Nephron (organoid): ENCODE results near the gene HEBP2.

Experiments
- H3K27ac Mint-ChIP-seq, 3 experiments: 2 replicates each; pipeline ENCODE4 v1.8.0; 2020; ENCODE audit warnings: mixed read lengths in 3 of 3, mild to moderate bottlenecking in 2 of 3, moderate library complexity in 1 of 3
- H3K27me3 Mint-ChIP-seq: 2 replicates; pipeline ENCODE4 v1.8.0; 2021; ENCODE audit warnings: low read depth, mild to moderate bottlenecking, moderate library complexity, mixed read lengths
- H3K36me3 Mint-ChIP-seq: 2 replicates; pipeline ENCODE4 v1.8.0; 2020; ENCODE audit warnings: low read depth, mixed read lengths
- H3K4me1 Mint-ChIP-seq: 2 replicates; pipeline ENCODE4 v1.8.0; 2020; ENCODE audit warnings: mixed read lengths
- H3K4me3 Mint-ChIP-seq, 3 experiments: 2 replicates each; pipeline ENCODE4 v1.8.0; 2020; ENCODE audit warnings: mild to moderate bottlenecking in 3 of 3, mixed read lengths in 3 of 3, moderate library complexity in 2 of 3
- H3K9me3 Mint-ChIP-seq: 2 replicates; pipeline ENCODE4 v1.8.0; 2020; ENCODE audit warnings: mixed read lengths
- TF ChIP-seq, protein P1 (sequence below), 3 experiments: fragments of 200-600 bp; sonication (generic); IDR thresholded peaks; one replicate each; pipeline ENCODE4 v1.5.0; 2021; ENCODE audit warnings: antibody characterized with exemption in 3 of 3; ENCODE audit not compliant: unreplicated experiment in 3 of 3

The HEBP2 gene

DNA sequence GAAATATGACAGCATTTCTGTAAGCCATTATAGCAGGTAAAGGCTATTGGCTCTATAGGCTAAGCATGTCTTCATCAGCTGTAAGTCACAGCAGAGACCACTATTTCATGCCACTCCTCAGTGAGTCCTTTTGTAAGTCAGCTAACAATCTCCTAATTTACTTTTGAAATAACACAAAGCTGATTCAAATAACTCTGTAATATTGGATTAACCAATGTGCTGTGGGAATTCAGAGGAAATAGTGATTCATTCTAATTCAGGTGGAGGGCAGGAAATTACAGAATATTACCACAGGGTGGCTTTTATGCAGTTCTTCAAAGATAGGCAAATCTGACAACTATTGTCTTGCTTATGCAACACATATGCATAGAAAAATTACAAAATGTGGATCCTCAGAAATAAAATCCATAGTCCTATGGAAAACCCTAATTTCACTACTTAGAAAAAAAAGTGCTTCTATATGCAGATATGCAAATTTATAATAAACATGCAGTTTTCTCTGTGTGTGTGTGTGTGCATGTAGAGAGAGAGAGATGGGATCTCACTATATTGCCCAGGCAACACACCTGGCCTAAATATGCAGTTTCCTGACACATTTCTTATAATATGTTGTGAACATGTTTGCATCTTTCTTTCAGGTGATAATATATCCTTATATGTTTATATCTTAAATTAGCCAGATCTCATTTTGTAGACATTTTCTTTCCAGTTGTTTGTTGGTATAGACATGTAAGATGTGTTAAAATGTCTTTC, 31.1 kb upstream of the HEBP2 start:
- Mint-ChIP-seq H3K4me3 (no peak overlapping the region), H3K4me1 (peaks cover 6% of the 10 kb centered on the region), H3K27me3 (no peaks in the 10 kb centered on the region), H3K9me3 (peaks cover 3% of the 10 kb centered on the region), H3K27ac (no peak overlapping the region), H3K36me3 (no peaks in the 10 kb centered on the region)
- TF ChIP-seq, protein P1, sequence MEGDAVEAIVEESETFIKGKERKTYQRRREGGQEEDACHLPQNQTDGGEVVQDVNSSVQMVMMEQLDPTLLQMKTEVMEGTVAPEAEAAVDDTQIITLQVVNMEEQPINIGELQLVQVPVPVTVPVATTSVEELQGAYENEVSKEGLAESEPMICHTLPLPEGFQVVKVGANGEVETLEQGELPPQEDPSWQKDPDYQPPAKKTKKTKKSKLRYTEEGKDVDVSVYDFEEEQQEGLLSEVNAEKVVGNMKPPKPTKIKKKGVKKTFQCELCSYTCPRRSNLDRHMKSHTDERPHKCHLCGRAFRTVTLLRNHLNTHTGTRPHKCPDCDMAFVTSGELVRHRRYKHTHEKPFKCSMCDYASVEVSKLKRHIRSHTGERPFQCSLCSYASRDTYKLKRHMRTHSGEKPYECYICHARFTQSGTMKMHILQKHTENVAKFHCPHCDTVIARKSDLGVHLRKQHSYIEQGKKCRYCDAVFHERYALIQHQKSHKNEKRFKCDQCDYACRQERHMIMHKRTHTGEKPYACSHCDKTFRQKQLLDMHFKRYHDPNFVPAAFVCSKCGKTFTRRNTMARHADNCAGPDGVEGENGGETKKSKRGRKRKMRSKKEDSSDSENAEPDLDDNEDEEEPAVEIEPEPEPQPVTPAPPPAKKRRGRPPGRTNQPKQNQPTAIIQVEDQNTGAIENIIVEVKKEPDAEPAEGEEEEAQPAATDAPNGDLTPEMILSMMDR (IDR thresholded peaks at IDR 0.05; ENCODE audit: unreplicated experiment in 3 of 3), result no peak

DNA sequence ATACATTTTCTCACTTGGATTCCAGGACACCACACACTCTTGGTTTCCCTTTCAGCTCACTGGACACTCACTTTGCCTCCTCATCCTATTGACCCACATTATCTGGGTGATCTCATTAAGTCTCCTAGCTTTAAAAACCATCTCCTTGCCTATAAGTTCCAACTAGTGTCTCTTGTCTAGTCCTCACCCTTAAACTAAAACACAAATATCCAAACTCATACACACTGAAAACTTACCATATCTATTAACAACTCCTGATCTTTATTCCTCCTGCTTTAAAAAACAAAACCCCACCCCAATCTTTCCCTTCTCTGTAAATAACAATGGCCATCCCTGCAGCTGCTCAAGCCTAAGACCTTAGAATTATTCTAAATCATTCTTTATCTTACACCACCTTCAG, 29.8 kb upstream of the HEBP2 start:
- Mint-ChIP-seq H3K4me1 (peaks cover 6% of the 10 kb centered on the region), H3K9me3 (peaks cover 3% of the 10 kb centered on the region), H3K27ac (no peak overlapping the region), H3K36me3 (no peaks in the 10 kb centered on the region), H3K27me3 (no peaks in the 10 kb centered on the region), H3K4me3 (no peak overlapping the region)
- TF ChIP-seq, protein P1 (IDR thresholded peaks at IDR 0.05; ENCODE audit: unreplicated experiment in 3 of 3), result no peak

DNA sequence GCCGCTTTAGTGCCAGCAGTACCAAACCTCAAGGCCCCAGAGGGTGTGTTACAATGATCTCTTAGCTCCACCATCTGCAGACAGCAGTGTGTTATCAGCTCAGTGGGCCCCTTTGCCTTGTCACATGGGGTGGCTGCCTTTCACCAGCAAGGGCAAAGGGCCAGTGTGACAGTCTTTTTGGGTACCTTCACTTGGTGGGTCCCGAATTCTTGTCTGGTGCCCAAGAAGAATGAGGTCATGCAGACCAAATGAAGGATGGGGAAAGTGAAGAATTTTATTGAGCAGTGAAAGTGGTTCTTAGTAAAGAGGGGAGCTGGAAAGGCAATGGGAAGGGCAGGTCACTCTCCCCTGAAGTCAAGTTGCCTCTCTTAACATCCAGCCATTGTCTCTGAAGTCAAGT, 29.2 kb upstream of the HEBP2 start:
- Mint-ChIP-seq H3K27me3 (no peaks in the 10 kb centered on the region), H3K9me3 (peaks cover 2% of the 10 kb centered on the region), H3K36me3 (no peaks in the 10 kb centered on the region), H3K4me1 (peaks cover 6% of the 10 kb centered on the region), H3K4me3 (no peak overlapping the region), H3K27ac (no peak overlapping the region)
- TF ChIP-seq, protein P1 (IDR thresholded peaks at IDR 0.05; ENCODE audit: unreplicated experiment in 3 of 3), result no peak

DNA sequence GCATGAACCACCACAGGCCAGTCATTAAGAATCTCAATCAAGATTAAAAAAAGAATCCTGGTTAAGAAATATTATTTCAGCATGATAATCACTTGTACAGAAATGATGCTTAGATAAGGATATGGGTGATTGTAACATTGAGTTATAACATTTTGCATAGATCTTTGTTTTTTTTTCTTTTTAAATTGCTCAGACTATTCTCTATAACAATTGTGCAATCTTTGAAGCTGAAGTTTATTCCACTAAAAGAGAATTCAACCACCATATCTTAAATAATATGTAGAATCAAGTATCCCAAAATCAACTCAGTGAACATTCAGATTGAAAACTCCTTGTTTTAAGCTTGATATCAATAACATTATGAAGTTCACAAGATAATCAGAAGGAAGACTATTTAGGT, 27.0 kb upstream of the HEBP2 start:
- Mint-ChIP-seq H3K27ac (no peak overlapping the region), H3K27me3 (no peaks in the 10 kb centered on the region), H3K4me1 (no peaks in the 10 kb centered on the region), H3K36me3 (no peaks in the 10 kb centered on the region), H3K9me3 (no peaks in the 10 kb centered on the region), H3K4me3 (no peak overlapping the region)
- TF ChIP-seq, protein P1 (IDR thresholded peaks at IDR 0.05; ENCODE audit: unreplicated experiment in 3 of 3), result no peak

DNA sequence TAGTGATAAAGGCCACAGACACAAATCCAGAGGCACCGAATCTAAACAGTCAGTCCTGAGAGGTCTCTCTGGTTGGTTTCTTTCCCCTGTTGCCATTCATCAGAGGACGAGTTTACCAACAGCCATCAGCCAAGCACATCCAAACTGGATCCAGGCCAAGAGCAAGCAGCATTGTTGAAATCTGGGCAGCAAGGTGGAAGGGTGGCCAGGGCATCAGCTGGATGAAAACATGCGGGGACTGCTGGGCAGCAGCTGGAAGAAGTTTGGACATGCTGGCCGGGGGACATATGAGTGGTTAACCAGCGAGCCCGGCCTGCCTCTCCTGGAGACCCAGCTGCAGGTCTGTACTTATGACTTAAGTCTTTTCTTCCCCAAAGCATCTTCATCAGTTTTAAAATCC, 26.2 kb upstream of the HEBP2 start, which contains the start of gene SMIM28:
Gene SMIM28, plus strand, starts transcription at position 62 of the 400 bp plus-strand sequence. Its CDS starts 168 bp downstream, at position 230.
- H3K4me1 Mint-ChIP-seq, result no peaks in the 10 kb centered on the region
- no peaks in the 10 kb centered on the region for H3K9me3 Mint-ChIP-seq
- H3K27ac Mint-ChIP-seq, result no peak within 1 kb of the TSS
- peaks cover 6% of the 10 kb centered on the region for H3K27me3 Mint-ChIP-seq
- H3K4me3 Mint-ChIP-seq, result no peak within 1 kb of the TSS
- no peaks in the 10 kb centered on the region for H3K36me3 Mint-ChIP-seq
- TF ChIP-seq, protein P1 (IDR thresholded peaks at IDR 0.05; ENCODE audit: unreplicated experiment in 3 of 3), result no peak

DNA sequence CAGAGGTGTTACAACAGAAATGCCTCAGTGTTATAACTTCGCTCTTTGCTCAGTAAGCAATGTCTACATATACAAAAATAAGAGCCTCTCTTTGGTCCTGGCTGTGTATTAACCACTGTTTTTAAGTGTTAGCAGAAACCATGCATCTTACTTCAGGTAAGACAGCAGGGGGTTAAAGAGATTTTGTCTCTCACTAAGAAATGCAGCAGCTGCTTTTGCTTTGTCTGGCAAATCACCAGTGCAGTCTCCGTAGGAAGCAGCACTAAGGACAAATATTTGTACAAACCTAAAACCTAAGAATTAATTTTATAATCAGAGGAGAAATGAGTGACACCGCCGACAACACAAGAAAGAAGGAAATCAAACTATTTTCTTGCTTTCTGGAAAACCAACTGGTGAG, 25.6 kb upstream of the HEBP2 start:
- no peaks in the 10 kb centered on the region for H3K4me1 Mint-ChIP-seq
- TF ChIP-seq, protein P1 (IDR thresholded peaks at IDR 0.05; ENCODE audit: unreplicated experiment in 3 of 3), result no peak
- no peak overlapping the region for H3K27ac Mint-ChIP-seq
- no peak overlapping the region for H3K4me3 Mint-ChIP-seq
- H3K27me3 Mint-ChIP-seq, result peaks cover 7% of the 10 kb centered on the region
- no peaks in the 10 kb centered on the region for H3K36me3 Mint-ChIP-seq
- no peaks in the 10 kb centered on the region for H3K9me3 Mint-ChIP-seq
